Eye (tissue), 1 donor: ENCODE results near the gene SIGLEC5.

Experiments used
- DNase-seq: peaks from one replicate; pipeline ENCODE4 v3.0.0-alpha.2; 2015

SIGLEC5 gene

GRCh38 chr19:51627491-51628138 is 2.6 kb downstream of the SIGLEC5 start:
- DNase-seq: peak; percentile 14

DNA sequence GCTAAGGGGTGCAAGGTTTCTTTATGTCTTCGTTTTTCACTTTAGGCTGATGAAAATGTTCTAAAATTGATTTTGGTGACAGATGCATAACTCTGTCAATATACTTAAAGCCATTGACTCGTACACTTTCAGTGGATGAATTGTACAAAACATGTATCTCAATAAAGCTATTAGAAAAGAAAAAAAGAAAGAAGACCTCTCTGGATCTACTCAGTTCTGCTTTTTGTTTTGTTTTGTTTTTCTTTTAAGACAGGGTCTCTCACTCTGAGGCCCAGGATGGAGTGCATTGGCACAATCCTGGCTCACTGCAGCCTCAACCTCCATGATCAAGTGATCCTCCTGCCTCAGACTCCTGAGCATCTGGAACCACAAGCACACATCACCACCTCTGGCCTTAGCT is 3.5 kb downstream of the SIGLEC5 start:
- no peak for DNase-seq

DNA sequence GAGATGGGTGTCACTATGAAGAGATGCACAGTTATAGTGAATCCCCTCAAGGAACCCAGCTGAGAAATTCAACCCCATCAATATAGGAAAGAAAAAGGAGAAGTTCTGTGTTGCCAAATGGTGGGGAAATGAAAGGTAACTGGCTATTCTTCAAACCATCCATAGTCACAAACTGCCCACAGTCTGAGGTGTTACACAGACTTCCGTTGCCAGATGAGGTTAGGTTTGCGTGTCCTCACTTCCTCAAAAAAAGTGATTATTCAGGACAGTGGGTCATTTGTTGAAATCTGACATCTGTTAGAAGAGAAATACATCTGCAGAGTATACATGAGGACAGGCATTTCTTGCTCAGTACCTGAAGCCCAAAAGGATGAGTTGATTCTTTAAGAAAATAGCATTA is 9.0 kb downstream of the SIGLEC5 start:
- no peak for DNase-seq

DNA sequence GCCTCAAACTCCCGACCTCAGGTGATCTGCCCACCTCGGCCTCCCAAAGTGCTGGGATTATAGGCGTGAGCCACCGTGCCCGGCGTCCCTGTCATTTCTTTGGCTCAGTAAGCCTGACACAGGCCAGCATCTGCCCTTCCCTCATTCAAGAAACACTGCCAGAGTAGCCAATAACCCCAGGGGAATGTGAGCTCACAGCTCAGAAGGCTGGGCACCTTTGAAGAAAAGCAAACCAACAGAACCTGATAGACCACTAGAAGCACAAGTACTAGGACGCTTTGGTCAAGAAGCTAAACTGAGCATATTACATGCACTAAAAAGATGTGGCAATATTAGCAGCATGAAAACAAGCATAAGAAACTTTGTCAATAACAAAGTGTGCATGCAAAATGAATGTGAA is 14.2 kb downstream of the SIGLEC5 start:
- no peak for DNase-seq

DNA sequence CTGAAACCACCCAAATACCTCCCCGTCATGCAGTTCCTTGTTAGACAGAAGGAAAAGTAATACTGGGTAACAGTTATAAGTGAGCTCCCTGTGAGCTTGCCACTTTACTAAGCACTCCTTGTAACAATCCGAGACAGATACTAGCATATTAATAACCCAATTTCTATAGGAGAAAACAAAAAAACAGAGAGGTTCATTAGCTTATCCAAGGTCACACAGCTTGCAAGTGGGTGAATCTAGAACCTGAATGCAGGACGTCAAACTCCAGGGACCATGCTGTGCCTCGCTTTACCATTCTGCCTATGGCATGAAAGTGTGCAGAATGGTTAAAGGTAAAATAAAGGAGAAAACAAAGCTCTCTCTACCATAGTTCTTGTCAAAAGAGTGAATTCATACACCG is 15.4 kb downstream of the SIGLEC5 start:
- no peak for DNase-seq

DNA sequence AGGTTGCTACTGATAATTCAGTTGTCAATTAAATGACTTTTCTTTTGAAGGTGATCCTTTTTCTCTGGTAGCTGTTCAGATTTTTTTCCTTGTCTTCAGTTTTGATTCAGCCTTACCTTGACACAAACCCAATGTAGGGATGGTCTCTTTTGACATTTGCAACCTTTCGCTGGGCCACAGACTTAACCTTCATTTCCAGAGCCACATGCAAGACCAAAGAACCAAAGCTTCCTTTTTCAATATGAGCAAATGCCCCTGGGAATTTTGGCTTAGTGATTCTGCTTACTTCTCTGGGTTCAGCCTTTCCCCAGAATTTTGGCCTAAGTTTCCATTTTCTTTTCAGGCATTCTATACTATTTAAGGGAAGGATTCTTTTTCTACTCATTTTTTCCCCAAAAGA is 19.6 kb downstream of the SIGLEC5 start:
- DNase-seq: no peak

DNA sequence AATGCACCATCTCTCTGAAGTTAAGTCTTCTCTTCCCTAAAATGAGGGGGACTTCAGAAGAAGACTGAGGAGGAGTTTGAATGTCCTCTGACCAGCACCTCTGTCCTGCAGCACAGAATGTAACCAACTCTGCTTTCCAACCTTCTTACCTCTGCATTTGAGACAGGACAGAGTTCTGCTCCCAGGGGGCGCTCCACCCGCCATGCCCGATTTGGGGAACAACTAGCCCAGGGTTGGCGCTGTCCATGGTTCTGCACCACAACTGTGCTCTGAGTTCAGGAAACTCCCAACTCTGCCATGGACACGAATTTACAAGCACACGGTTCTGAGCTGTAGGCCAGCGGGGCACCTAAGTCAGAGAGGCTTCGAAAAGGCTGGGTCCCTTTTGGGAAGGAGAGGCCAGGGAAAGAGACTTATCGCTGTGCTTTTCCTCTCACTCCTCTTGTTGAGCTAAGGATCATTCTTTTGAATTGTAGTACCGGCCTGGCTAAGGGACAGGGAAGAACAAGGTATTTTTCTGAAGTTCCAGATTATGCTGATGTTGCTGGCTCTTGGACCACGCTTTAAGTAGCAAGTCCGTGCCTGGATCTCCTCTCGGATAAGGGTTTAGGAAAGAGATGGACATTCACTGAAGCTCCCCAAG is 22.2 kb downstream of the SIGLEC5 start:
- DNase-seq: peak; percentile 85

- no peak for DNase-seq
Measured at GRCh38 chr19:51607077-51607476, 23.1 kb downstream of the SIGLEC5 start.

DNA sequence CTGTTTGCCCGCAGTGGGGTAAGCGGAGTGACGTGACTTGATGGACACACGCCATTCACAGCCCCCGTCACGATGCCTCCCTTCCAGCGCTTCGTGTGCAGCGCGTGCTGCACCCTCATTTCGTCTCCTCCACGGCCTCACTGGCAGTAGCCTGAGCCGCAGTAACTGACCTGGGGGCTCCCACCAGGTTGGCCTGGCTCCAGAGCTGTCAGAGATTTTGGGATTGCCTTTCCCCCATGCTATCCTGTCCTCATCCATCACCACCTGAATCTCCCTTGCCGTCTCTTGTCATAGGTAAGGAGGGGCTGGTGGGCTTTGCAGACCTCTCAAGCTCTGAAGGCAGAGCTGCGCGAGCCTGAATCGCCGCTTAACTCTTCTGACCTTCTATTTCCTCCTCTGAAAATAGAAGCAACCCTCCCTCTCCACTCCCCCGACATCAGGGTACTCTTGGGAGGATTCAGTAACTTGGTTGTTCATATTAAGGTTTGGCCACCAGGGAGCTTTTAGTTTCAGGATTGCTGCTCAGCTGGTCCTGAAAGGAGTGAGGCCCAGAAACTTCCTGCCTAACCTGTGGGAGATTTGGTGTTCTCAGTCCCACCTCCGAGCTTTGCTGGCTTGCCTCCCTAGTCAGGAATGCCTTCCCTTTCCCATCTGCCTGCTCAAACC is 27.9 kb downstream of the SIGLEC5 start:
- no peak for DNase-seq

GRCh38 chr19:51600940-51601580 is 29.1 kb downstream of the SIGLEC5 start:
- DNase-seq: no peak

DNA sequence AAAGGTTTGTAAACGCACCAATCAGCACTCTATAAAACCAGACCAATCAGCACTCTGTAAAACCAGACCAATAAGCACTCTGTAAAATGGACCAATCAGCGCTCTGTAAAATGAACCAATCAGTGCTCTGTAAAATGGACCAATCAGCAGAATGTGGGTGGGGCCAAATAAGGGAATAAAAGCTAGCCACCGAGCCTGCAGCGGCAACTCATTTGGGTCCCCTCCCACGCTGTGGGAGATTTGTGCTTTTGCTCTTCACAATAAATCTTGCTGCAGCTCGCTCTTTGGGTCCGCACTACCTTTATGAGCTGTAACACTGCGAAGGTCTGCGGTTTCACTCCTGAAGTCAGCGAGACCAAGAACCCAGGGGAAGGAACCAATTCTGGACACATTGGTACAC is 31.1 kb downstream of the SIGLEC5 start:
- no peak for DNase-seq

GRCh38 chr19:51598159-51598915 is 31.9 kb downstream of the SIGLEC5 start:
- DNase-seq: no peak

GRCh38 chr19:51595190-51596175 is 34.7 kb downstream of the SIGLEC5 start:
- DNase-seq: no peak

GRCh38 chr19:51594774-51595109 is 35.5 kb downstream of the SIGLEC5 start:
- DNase-seq: no peak

DNA sequence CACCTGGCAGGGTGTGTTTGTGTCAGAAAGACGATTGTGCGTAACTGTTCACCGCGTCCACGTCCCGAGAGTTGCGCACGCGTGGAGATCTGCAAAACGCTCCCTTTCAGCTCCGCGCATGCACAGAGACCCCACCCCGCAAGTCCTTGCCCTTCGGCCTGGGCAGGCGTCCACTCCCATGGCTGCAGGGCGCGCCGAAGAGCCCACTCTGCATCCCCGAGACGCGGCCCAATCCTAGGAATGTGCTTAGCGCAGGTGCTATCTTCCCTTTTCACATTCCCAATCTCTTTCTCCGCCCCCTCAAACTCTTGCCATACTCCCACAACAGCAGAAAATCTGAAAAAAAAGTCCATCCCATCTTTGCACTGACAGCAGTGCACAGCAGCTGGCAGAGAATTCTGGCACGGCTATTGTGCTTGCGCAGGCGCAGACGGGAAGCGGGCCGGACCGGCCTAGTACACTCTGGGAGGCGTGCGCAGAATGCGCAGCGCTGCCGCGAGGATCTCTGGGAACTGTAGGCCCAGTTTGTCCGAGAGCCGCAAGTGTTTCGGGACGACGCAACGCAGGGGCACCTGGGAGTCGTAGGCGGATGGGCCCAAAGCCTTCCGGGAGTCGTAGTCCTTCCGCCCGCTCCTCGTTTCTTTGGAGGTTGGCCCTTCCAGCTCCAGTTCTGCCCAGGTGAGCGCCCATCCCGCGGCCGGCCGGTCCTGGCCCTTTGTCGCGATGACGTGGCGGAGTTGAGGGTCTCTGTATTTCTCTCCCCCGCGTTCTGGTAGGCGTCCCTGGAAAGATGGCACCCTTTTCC is 36.0 kb downstream of the SIGLEC5 start:
- peak; percentile 99 for DNase-seq

- no peak for DNase-seq
Measured at GRCh38 chr19:51593138-51593890, 36.9 kb downstream of the SIGLEC5 start.

DNA sequence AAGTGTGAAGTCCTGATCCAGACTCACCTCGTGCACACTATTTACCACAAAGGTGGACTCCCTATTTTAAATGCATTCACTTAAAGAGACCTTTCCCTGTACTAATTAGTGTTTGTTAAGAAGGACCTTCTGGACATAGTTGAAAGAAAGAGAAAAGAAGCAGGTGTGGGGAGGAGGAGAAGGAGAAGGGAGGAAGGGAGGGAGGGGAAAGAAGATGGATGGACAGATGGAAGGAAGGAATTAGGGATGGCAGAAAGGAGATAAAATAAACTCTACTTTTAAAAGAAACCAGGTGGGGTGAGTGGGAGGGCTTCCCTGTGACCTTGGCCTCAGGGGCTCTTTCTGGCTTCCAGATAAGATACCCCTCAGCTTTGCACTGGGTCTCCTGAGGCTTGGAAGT is 37.7 kb downstream of the SIGLEC5 start:
- no peak for DNase-seq

DNA sequence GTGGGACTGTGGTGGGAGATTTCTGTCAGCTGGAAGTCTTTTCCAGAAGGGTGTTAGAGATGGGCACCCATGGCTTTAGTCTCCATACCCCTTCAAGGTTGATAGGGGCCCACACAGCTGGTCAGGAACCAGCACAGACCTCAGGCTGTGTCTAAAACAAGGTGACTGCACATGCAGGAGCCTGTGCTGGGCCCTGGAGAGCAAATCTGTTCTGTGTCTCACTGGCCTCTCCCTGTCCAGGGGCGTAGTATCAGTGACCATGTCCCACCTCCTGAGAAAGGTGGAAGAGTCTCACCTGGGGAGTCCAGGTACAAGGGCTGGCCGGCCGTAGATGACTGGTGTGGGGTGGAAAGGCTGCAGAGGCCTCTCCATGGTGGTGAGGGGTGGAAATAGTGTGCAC is 39.8 kb downstream of the SIGLEC5 start:
- no peak for DNase-seq

GRCh38 chr19:51589511-51589910 is 40.7 kb downstream of the SIGLEC5 start:
- no peak for DNase-seq
